HG03196 (cell line): ENCODE results near the gene PLP2.

Source experiments
- ATAC-seq: cut with Tn5 transposase; IDR thresholded peaks from one replicate; pipeline ENCODE4 v1.9.1; 2021; ENCODE audit not compliant: unreplicated experiment

The PLP2 gene

DNA sequence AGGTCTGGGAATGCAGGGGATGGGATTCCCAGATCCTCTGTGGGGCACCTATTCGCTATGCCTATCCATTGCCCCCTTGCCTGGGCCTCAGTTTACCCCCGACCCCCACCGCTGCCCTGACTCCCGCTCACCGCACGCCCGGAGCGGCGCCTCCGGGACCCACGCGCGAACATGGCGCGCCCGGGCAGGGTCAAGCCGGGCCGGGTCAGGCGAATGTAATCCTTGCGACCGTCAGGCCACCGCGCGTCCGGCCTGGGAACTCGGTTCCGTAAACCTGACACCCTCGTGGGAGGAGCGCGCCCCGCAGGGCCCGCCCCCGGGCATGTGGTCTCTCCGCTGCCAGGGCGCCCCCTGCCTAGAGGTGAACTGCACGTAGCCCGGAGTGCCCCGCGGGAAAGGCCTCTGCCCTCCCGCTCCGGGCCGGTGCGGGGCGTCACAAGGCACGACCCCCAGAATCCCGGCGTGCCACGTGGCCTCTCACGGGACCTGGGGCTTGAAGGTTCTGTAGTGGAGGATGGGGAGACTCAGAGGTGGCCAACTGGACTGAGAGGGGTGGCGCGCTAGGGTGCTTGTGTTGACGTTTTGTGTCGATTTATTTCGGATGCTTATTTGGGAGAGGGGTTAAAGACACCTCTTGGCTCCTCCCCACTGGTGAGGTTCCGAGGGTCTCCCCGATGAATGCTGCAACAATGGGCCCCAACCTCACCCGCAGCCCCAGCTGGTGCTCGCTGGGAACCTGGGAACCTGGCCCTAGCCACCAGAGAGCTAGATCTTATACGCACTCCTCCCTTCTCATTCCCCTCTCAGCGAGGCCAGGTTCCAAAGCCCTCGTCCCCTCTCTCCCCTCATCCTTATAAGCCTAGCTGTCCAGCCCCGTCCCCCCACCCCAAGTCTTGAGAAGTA, 14.7 kb downstream of the PLP2 start, which contains the start of gene PRICKLE3:
Gene PRICKLE3, minus strand, starts transcription at position 249 of the 903 bp plus-strand sequence. Its CDS starts 76 bp downstream, at position 173.
- ATAC-seq = no peak

DNA sequence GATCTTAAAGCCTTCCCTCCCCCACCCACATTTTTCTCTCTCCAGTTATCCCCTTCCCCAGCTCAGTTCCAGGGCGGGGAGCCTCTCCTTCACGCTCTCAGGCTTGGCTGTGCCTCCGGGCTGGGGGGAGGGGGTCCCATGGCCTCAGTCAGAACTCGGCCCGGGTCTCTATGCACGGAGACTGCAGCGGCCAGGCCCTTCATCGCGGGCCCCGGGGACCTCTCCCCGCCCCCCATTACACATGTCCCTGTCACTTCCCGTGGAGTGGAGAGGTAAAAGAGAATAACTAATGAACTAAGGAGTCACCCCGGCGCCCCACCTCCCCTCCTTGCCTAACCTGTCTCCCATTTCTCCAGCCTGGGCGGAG, 15.3 kb downstream of the PLP2 start:
- no peak for ATAC-seq

DNA sequence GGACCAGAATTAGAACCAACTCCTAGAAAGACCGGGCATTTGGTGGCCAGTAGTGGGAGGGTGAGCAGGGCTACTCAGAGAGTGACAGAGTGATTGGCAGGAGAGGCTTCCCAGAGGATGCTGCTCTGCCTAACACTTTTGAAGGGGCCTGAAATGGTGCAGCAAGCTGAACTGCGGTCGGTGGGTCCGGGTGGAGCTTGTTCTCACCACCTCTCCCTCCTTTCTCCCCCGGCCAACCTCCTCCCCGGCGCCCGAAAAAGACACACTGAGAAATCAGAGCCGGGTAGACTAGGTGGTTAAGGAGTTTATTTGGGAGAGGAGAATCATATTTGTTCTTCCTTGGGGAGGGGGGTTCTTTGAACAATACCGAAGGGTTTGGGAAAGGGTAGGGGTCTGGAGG, 15.8 kb downstream of the PLP2 start:
- no peak for ATAC-seq

- no peak for ATAC-seq
Observed at GRCh38 chrX:49188468-49189076, 16.9 kb downstream of the PLP2 start.

DNA sequence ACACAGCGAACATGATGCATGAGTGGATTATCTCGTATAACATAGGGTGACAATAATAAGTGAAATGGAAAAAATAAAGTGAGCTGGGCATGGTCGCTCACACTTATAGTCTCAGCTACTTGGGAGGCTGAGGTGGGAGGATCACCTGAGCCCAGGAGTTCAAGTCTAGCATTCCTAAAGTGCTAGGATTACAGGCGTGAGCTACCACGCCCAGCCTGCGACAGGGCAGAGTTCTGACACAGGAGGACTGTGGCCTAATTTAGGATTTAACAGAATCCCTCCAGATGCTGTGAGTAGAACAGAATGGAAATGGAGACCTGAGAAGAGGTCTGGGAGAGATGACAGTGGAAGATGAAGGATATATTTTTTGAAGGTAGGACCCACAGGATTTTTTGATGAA, 17.9 kb downstream of the PLP2 start:
- ATAC-seq = no peak

DNA sequence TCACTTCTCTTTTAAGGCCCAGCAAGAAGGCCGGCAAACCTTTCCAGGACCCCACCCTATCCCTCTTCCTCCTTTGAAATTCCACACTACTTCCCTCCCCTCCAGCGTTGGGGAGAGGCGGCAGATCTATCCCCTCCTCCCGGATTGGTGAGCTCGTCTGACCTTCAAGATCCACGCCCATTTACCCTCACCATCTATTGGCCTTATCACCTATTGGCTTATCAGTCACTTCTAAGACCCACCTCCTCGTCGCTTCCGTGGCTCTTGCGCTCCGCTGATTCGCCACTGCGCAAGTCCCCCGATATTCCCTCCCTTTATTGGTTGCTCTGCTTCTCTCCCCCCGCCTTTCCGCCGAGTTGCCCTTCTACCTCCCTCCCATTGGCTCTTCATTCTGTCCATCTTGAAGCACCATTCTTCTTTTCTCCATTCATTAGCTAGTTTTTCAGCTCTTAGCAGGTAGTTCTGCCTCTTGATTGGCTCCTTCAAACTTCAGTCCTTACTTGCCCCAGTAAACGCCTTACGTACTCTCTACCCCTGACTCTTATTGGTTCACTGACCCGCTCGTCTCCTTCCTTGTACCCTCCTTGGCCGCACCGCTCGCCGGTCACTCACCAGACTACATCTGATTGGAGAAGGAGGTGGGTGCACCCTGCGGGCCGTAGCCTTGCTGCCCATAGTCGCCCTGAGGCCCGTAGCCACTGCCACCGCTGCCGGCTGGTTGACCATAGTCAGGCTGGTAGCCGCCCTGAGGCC, 19.3 kb downstream of the PLP2 start:
- peak; percentile 87 for ATAC-seq

DNA sequence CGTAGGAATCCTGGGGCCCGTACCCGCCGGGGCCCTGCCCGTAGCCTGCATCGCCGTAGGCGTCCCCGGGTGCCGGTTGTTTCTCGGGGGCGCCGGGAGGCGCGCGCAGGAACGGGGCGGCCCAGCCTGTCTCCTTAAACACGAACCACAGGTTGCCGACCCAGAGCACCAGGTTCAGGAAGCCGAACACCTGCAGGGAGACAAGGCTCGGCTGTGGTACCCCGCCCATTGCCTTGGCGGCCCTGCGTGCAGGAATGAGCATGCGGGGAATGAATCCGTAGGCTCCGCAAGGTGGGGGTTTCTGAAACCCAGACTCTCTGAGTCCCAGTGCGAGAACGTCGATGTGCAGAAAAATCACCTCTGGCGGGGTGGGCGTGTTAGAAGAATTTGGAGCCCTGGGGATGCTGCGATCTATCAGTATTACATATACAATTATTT, 19.9 kb downstream of the PLP2 start:
- ATAC-seq = no peak

- no peak for ATAC-seq
Observed at GRCh38 chrX:49192722-49193328, 21.1 kb downstream of the PLP2 start.

DNA sequence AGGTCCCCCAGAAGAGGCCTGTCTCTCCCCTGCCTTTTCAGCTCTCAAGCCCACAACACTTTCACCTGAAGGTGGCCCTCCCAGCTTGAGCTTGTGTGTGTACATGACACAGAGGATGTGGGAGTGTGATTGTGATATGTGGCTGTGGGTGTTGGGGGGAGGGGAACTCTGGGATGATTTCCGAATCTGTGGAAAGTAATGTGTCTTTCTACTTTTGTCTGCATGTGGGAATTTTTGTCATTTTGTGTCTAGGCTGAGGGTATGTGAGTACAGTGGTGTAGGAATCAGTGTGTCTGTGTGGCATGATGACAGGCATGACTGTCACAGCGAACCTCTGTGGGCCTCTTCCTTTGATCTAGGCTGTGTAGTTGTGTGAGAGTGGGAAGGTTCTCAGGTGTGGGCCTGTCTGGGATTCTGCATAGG, 21.9 kb downstream of the PLP2 start:
- ATAC-seq = no peak

GRCh38 chrX:49197543-49198087, 25.9 kb downstream of the PLP2 start:
- ATAC-seq = no peak

DNA sequence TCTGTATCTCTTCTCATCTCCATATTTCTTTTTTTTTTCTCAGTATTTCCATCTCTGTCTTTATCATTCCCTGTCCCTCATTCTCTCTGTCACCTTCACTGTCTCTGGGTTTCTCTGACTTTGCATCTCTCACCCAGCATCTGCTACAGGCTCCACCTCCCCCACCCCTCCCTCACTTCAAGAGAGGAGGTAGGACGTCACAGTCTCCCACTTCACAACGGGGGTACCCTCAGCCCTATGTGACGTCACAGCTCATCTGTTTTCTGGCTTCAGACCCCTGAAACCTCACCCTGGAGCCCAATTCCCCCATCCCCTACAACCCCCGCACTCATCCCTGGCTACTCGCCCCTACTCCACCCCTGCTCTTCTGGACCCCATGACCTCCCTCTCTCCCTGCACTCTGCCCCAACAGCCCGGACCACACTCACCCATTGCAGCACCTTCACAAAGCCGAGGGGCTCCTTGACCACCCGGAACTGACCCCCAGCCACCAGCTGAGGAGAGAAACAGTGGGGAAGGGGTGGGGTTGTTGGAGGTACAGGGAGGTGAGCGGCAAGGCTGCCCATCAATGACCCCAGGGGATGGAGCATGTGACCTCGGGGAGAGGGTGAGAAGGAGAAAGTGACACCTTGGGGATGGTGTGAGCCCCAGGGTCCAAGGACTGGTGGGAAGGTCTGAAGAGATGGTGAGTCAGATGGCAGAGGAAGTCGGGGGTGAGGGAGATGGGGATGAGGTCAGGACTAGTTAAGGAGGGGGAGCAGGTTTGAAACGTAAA, 27.0 kb downstream of the PLP2 start:
- no peak for ATAC-seq

DNA sequence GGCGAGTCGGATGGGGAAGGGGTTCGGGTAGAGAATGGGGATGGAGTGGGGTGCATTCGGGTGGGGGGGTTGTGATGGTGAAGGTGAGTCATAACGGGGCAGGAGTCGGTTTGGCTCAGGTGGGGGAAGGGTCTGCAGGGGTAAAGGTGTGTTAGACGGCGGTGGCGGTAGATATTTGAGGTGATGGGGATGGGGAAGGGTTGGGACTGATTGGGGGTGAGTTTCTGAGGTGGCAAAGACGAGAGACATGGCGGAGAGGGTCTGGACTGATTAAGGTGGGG, 27.6 kb downstream of the PLP2 start:
- no peak for ATAC-seq

GRCh38 chrX:49199906-49200771, 28.4 kb downstream of the PLP2 start, which contains the start of gene SYP:
Gene SYP, minus strand, starts transcription at chrX:49200193. Its CDS starts 7 bp downstream, at chrX:49200186.
- peak; percentile 95 for ATAC-seq

GRCh38 chrX:49202022-49202421, 30.3 kb downstream of the PLP2 start:
- ATAC-seq = no peak

DNA sequence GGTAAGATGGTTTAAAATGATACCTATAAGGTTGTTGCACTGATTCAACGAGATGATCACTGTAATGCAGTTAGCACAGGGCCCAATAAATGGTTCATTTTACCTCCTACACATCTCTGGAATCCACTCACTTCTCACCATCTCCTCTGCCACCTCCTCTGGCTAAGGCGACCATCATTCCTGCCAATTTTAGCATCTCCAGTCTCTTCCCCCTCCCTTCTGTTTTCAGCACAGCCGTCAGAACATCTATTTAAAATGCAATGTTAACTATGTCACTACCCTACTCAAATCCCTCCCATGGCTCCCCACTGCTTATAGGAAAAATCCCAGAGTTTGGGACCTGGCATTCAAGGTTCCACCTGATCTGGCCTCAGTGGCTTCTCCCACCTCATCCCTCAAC, 31.8 kb downstream of the PLP2 start:
- no peak for ATAC-seq

DNA sequence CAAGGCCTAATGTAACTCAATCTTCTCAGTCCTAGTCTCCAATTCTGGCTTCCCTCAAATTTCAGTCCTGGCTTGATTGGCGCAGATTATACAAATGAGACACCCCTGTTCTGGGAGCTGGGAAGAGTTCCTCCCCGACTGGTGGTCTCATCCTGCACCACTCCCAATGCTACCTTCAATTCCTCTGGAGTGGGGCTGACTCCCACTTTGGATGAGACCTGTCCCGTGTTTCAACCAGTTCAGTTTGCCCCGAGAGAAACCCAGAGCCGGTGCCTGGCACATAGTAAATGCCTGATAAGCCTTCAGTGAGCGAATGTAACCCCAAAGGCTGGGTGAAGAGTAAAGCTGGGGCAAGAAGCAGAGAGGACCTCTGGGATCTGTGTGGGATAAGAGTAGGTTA, 32.3 kb downstream of the PLP2 start:
- ATAC-seq = no peak

DNA sequence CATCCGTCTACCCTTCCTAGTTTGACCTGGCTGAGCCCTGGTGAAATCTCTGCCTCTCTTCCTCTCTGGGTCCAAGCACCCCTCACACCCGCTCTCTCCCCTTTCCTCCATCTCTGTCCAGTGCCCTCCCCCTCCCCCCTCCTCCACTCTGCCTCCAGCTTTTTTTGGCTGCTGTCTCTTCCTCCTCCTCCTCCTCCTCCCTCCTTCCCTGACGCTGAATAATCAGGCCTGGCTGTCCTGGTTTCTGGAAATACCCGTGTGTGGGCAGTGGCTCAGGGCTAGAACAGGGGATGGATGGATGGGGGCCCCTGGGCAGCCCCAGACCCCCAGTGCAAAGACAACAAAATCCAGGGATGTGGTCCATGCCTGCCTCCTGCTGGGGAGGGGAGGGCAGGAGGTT, 33.0 kb downstream of the PLP2 start:
- ATAC-seq = no peak

GRCh38 chrX:49205443-49205842, 33.7 kb downstream of the PLP2 start:
- no peak for ATAC-seq

DNA sequence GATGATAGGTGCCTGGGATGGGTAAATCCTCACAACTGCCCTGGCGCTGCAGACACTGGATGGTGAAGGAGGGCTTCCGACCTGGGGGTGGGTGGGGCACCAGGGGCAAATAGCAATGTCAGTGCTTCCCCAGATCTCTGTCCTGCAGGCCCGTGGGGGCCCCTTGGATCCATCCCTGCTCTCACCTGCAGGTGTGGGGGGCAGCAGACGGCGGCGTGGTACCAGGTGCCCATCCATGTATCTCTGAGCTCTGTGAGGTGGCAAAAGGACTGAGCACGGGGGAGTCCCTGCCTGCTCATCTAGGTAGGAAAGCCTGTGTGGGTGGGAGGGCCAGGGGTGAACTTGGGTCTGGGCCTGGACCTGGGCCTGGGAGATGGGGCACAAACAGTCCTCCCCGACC, 34.8 kb downstream of the PLP2 start:
- ATAC-seq = no peak
